Daoy (cell line): ENCODE results near the gene PITX1. TPM values are rescaled to one million over a fixed set of nuclear protein-coding genes. Genes with fewer than 3 reads are reported as not detected.
"Not testable (repeated sequence)": the region's sequence is repeated elsewhere in the genome, so short reads cannot be mapped to it uniquely, and the experiment has no call there.

ENCODE experiments used
- DNase-seq: peaks from one replicate; pipeline ENCODE4 v3.0.0-alpha.2; 2015; ENCODE audit warnings: low read depth
- total RNA-seq: library from RNA; depleted of rRNA; stranded (reverse); fragments of >200 nt; shearing (Covaris generic); gene quantifications from 2 replicates; pipeline ENCODE4 v1.2.3, GENCODE V29; 2014

PITX1 gene
- total RNA-seq, 1 experiment from 2014 or later: 53.8 TPM

GRCh38 chr5:135010502-135011354 lies 23.3 kb downstream of the PITX1 start:
- DNase-seq: no peak

GRCh38 chr5:135009736-135010501 lies 24.1 kb downstream of the PITX1 start:
- no peak for DNase-seq

- no peak for DNase-seq
Measured at GRCh38 chr5:135008981-135009735, 24.9 kb downstream of the PITX1 start.

GRCh38 chr5:135008556-135008955 lies 25.5 kb downstream of the PITX1 start:
- DNase-seq: no peak

GRCh38 chr5:135007749-135008363 lies 26.2 kb downstream of the PITX1 start:
- DNase-seq: no peak

GRCh38 chr5:135007305-135007704 lies 26.7 kb downstream of the PITX1 start:
- no peak for DNase-seq

GRCh38 chr5:135005076-135005475 lies 29.0 kb downstream of the PITX1 start:
- no peak for DNase-seq

- DNase-seq: no peak
Measured at GRCh38 chr5:135004376-135004775, 29.7 kb downstream of the PITX1 start.

GRCh38 chr5:134998068-134998467 lies 36.0 kb downstream of the PITX1 start:
- DNase-seq: not testable (repeated sequence)

- DNase-seq: no peak
Measured at GRCh38 chr5:134997015-134997414, 37.0 kb downstream of the PITX1 start.

- no peak for DNase-seq
Measured at GRCh38 chr5:134995850-134996402, 38.1 kb downstream of the PITX1 start.

GRCh38 chr5:134994560-134995156 lies 39.4 kb downstream of the PITX1 start:
- DNase-seq: no peak

GRCh38 chr5:134993161-134993560 lies 40.9 kb downstream of the PITX1 start:
- no peak for DNase-seq

GRCh38 chr5:134992148-134992547 lies 41.9 kb downstream of the PITX1 start:
- no peak for DNase-seq

GRCh38 chr5:134990183-134990582 lies 43.8 kb downstream of the PITX1 start:
- not testable (repeated sequence) for DNase-seq

- no peak for DNase-seq
Measured at GRCh38 chr5:134989266-134989830, 44.7 kb downstream of the PITX1 start.

GRCh38 chr5:134982230-134982629 lies 51.8 kb downstream of the PITX1 start:
- no peak for DNase-seq

- DNase-seq: no peak
Measured at GRCh38 chr5:134979416-134979815, 54.6 kb downstream of the PITX1 start.
